Lung (tissue), 12 donors: ENCODE measurements around the gene FAM83F. TPM values are rescaled to one million over a fixed set of nuclear protein-coding genes. Genes with fewer than 3 reads are reported as not detected.

ENCODE experiments used
- ATAC-seq: fragments of 200-7000 bp; cut with Tn5 transposase; one replicate; pipeline ENCODE4 v1.9.1; 2020; ENCODE audit warnings: moderate number of reproducible peaks; ENCODE audit not compliant: insufficient read depth, low FRiP score
- DNase-seq, 3 donors: peaks; one replicate each; pipeline ENCODE4 v3.0.0-alpha.2; 2013 to 2017
- H3K27ac ChIP-seq, 2 donors: one replicate each; pipeline ENCODE4 v1.5.1; 2013; ENCODE audit warnings: mild to moderate bottlenecking in 2 of 2, moderate library complexity in 2 of 2, control low read depth in 1 of 2, inconsistent platforms in 1 of 2, low read depth in 1 of 2, low read length in 1 of 2
- H3K27me3 ChIP-seq, 3 donors: one replicate each; pipeline ENCODE4 v1.5.1; 2013; ENCODE audit warnings: low read length in 2 of 3; ENCODE audit not compliant: control insufficient read depth in 3 of 3, insufficient read depth in 3 of 3
- H3K36me3 ChIP-seq, 4 donors: one replicate each; pipeline ENCODE4 v1.5.1; 2013; ENCODE audit warnings: low read length in 4 of 4, mild to moderate bottlenecking in 1 of 4, moderate library complexity in 1 of 4; ENCODE audit not compliant: control insufficient read depth in 4 of 4, insufficient read depth in 4 of 4
- H3K4me1 ChIP-seq, 5 donors: one replicate each; pipeline ENCODE4 v1.5.1; 2013; ENCODE audit warnings: low read length in 5 of 5, mild to moderate bottlenecking in 2 of 5, moderate library complexity in 1 of 5; ENCODE audit not compliant: control insufficient read depth in 5 of 5, insufficient read depth in 5 of 5
- H3K4me3 ChIP-seq: one replicate; pipeline ENCODE4 v1.5.1; 2013; ENCODE audit warnings: mild to moderate bottlenecking, control low read depth, moderate library complexity
- H3K9ac ChIP-seq, 2 donors: one replicate each; pipeline ENCODE4 v1.5.1; 2013; ENCODE audit warnings: low read length in 2 of 2, control low read depth in 1 of 2; ENCODE audit not compliant: insufficient read depth in 1 of 2
- H3K9me3 ChIP-seq, 4 donors: one replicate each; pipeline ENCODE4 v1.5.1; 2013; ENCODE audit warnings: low read length in 3 of 4, mild to moderate bottlenecking in 1 of 4, moderate library complexity in 1 of 4; ENCODE audit not compliant: control insufficient read depth in 4 of 4, insufficient read depth in 3 of 4
- WGBS, 2 donors: extraction: QIAGEN DNeasy Blood & Tissue Kit; methylation state at CpG; one replicate each; pipeline ENCODE4 v1.1.7; 2013; 5-methylcytosine and 5-hydroxymethylcytosine counted together
- polyA plus RNA-seq, 2 donors: library from polyadenylated mRNA; stranded (reverse); fragments of 200-250 nt; gene quantifications; one replicate each; pipeline ENCODE4 v1.2.1, GENCODE V29; 2013
- total RNA-seq, 2 donors: library from RNA; depleted of rRNA in 1 of 2; stranded (reverse); fragments of >200 nt in 1 of 2; gene quantifications; one replicate each; pipeline ENCODE4 v1.2.1, GENCODE V29; 2014 to 2021
- TF ChIP-seq, protein P1 (sequence below): IDR thresholded peaks from 2 replicates; pipeline ENCODE4 v1.5.1; 2012; ENCODE audit warnings: mild to moderate bottlenecking; ENCODE audit errors: control extremely low read depth, extremely low read depth
- donor health status: control.
- donor health status: control.
- donor health status: Bipolar disorder and iron deficiency.
- donor health status: healthy.
- donor health status: DM: yes; HTN: yes; CAD: no.

The FAM83F gene
- total and polyA plus RNA-seq, 4 donors, result 0.53 to 3.0 (median 0.94) TPM

DNA sequence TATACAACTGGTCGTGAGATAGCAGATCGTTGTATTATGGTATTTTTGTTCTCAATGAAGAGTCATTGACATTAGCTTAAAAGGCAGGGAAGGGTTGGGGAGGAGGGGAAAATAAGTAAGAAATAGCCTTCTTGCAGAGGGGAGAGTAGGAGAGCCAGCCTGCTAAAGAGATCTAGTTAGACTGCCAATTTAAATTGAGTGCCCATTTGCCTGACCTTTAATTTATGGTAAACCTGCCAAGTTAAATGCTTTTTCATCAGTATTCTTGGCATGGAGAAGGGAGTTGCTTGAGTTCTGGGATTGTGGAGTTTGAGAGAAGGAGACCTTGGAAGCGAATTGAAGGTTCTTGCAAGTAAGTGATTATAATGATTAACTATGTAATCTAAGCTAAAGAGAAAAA lies 89.0 kb downstream of the FAM83F start:
- Histone ChIP-seq H3K27me3 (peaks cover 0 to 2% (median 0%) of the 10 kb centered on the region in 3 donors), H3K9ac (no peak overlapping the region), H3K4me1 (peaks cover 0 to 31% (median 7%) of the 10 kb centered on the region in 5 donors), H3K9me3 (no peaks in the 10 kb centered on the region), H3K4me3 (no peak overlapping the region), H3K36me3 (no peaks in the 10 kb centered on the region), H3K27ac (no peak overlapping the region)
- 66 to 70% methylated on average over 3 of the region's 3 CpGs for WGBS, 2 donors
- ATAC-seq (no peak), DNase-seq (no peak)
- TF ChIP-seq, protein P1, sequence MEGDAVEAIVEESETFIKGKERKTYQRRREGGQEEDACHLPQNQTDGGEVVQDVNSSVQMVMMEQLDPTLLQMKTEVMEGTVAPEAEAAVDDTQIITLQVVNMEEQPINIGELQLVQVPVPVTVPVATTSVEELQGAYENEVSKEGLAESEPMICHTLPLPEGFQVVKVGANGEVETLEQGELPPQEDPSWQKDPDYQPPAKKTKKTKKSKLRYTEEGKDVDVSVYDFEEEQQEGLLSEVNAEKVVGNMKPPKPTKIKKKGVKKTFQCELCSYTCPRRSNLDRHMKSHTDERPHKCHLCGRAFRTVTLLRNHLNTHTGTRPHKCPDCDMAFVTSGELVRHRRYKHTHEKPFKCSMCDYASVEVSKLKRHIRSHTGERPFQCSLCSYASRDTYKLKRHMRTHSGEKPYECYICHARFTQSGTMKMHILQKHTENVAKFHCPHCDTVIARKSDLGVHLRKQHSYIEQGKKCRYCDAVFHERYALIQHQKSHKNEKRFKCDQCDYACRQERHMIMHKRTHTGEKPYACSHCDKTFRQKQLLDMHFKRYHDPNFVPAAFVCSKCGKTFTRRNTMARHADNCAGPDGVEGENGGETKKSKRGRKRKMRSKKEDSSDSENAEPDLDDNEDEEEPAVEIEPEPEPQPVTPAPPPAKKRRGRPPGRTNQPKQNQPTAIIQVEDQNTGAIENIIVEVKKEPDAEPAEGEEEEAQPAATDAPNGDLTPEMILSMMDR, result no peak

DNA sequence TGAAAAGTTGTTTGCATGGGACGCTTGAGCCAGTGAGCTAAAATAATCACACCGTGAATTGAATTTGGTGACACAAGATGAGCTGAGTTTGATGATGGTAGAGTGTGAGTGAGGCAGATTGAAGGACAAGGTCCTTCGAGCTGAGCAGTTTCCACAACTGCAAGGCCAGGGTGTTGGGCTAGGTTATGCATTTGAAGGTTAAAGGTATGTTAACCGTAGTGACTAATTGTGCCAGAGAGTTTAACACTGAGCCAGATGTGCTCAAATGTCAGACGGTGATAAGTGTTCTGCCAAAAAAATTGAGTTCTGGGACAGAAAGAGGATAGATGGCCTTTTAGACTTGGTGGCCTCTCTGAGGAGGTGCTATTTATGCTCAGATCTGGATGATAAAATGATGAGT lies 89.5 kb downstream of the FAM83F start:
- TF ChIP-seq, protein P1, result no peak
- 75 to 83% methylated on average over 5 of the region's 5 CpGs for WGBS, 2 donors
- Histone ChIP-seq H3K4me3 (no peak overlapping the region), H3K27ac (no peak overlapping the region), H3K9ac (no peak overlapping the region), H3K9me3 (no peaks in the 10 kb centered on the region), H3K4me1 (peaks cover 0 to 31% (median 7%) of the 10 kb centered on the region in 5 donors), H3K36me3 (no peaks in the 10 kb centered on the region), H3K27me3 (peaks cover 0 to 2% (median 0%) of the 10 kb centered on the region in 3 donors)
- DNase-seq (no peak), ATAC-seq (no peak)

DNA sequence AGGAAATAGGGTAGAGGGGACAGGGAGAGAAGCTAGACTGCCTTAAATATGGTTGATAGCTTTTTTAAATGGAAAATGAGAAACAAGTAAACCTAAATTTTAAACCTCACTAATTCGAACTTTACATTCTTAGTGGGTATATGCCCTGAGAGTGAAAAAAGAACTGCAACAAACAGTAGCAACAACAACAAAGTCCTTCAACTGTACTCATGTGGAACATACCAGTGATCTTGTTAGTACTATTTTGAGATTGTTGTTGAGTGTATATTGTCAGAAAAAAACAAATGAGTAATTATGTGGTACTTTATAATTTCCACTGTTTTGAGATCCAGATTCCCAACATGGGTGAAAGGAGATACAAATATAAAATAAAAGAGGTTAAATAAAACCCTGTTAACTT lies 94.1 kb downstream of the FAM83F start:
- H3K27me3 ChIP-seq, result no peaks in the 10 kb centered on the region
- TF ChIP-seq, protein P1, result no peak
- H3K9me3 ChIP-seq, result no peaks in the 10 kb centered on the region
- H3K4me1 ChIP-seq, result peaks cover 0 to 10% (median under 1%) of the 10 kb centered on the region in 5 donors
- ATAC-seq, result no peak
- WGBS, 2 donors, result 43 to 78% methylated on average over 1 of the region's 1 CpG
- H3K9ac ChIP-seq, result no peak overlapping the region
- H3K36me3 ChIP-seq, result no peaks in the 10 kb centered on the region
- H3K27ac ChIP-seq, result no peak overlapping the region
- no peak overlapping the region for H3K4me3 ChIP-seq
- DNase-seq, result no peak

Other genes starting within 250 kb of the FAM83F start
- under 1 TPM in 1 of 2 donors, not detected in 1; 0.15 TPM for gene ENTHD1, start 101.2 kb upstream of the FAM83F start, total RNA-seq
- gene ENTHD1, start 101.2 kb upstream of the FAM83F start, polyA plus RNA-seq, result under 1 TPM in 1 of 2 donors, not detected in 1; 0.04 TPM
- 1 to 10 TPM; 2.8 to 6.9 TPM for gene GRAP2, start 93.9 kb upstream of the FAM83F start, total RNA-seq
- 1 to 10 TPM; 1.9 to 5.5 TPM for gene GRAP2, start 93.9 kb upstream of the FAM83F start, polyA plus RNA-seq
- under 1 TPM; 0.31 to 0.57 TPM for gene TMA7B, start 34.6 kb upstream of the FAM83F start, total RNA-seq
- gene TMA7B, start 34.6 kb upstream of the FAM83F start, polyA plus RNA-seq, result under 1 TPM; 0.35 to 0.41 TPM
- gene TNRC6B, start 183.0 kb downstream of the FAM83F start, total RNA-seq, result 10 to 100 TPM; 41.5 to 70.4 TPM
- 10 to 100 TPM in 1 of 2 donors, 1 to 10 TPM in 1; 6.2 to 11.5 TPM for gene TNRC6B, start 183.0 kb downstream of the FAM83F start, polyA plus RNA-seq